Astrocyte of the spinal cord (primary cell): Measurements from ENCODE around the gene HOXA7.

Source experiments
- DNase-seq: peaks from one replicate; pipeline ENCODE4 v3.0.0; 2011; ENCODE audit warnings: low read depth, low spot score
- H3K4me3 ChIP-seq: 2 replicates; pipeline ENCODE4 v1.5.1; 2011; ENCODE audit warnings: low read depth, mild to moderate bottlenecking, low read length, moderate library complexity
- in situ Hi-C: cut with HindIII; loops from 2 replicates; pipeline ENCODE4 v1.10.0; 2017; ENCODE audit warnings: low sequenced_read_pairs
- TF ChIP-seq, protein P1 (sequence below): IDR thresholded peaks from 2 replicates; pipeline ENCODE4 v1.5.1; 2012; ENCODE audit warnings: low read depth, mild to moderate bottlenecking, low read length, inconsistent platforms

Gene HOXA7

DNA sequence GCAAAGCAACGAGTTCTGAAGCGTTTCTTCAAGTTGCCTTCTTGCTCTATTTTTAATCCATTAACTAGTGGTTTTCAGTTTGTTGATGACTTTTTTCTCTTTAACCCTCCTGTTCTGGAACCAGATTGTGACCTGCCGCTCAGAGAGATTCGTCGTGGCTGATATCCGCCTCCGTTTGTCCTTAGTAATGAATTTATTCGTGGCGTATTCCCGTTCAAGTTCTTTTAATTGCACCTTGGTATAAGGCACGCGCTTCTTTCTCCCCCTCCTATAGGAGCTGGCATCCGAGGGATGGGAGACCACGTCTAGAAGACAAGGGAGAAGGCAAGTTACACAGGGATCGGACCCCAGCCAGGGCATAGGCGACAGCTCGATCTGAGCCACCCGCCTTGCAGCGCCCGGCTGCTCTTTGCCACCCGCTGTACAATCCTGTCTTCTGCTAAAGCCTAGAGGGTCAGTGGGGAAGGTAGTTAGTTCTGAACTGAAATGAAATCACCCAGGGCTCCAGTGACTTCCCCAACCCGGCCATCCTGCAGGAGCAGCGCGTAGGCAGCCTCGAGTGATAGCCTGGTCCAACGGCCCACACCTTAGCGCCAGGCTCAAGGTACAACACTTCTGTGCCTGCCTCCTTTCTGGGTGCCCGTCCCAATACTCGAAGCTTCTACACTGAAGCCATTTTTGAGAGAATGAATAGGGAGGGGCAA, 41.8 kb upstream of the HOXA7 start:
- TF ChIP-seq, protein P1, sequence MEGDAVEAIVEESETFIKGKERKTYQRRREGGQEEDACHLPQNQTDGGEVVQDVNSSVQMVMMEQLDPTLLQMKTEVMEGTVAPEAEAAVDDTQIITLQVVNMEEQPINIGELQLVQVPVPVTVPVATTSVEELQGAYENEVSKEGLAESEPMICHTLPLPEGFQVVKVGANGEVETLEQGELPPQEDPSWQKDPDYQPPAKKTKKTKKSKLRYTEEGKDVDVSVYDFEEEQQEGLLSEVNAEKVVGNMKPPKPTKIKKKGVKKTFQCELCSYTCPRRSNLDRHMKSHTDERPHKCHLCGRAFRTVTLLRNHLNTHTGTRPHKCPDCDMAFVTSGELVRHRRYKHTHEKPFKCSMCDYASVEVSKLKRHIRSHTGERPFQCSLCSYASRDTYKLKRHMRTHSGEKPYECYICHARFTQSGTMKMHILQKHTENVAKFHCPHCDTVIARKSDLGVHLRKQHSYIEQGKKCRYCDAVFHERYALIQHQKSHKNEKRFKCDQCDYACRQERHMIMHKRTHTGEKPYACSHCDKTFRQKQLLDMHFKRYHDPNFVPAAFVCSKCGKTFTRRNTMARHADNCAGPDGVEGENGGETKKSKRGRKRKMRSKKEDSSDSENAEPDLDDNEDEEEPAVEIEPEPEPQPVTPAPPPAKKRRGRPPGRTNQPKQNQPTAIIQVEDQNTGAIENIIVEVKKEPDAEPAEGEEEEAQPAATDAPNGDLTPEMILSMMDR = no peak
- no peak overlapping the region for H3K4me3 ChIP-seq
- in situ Hi-C loops = no loop called here
- no peak for DNase-seq

DNA sequence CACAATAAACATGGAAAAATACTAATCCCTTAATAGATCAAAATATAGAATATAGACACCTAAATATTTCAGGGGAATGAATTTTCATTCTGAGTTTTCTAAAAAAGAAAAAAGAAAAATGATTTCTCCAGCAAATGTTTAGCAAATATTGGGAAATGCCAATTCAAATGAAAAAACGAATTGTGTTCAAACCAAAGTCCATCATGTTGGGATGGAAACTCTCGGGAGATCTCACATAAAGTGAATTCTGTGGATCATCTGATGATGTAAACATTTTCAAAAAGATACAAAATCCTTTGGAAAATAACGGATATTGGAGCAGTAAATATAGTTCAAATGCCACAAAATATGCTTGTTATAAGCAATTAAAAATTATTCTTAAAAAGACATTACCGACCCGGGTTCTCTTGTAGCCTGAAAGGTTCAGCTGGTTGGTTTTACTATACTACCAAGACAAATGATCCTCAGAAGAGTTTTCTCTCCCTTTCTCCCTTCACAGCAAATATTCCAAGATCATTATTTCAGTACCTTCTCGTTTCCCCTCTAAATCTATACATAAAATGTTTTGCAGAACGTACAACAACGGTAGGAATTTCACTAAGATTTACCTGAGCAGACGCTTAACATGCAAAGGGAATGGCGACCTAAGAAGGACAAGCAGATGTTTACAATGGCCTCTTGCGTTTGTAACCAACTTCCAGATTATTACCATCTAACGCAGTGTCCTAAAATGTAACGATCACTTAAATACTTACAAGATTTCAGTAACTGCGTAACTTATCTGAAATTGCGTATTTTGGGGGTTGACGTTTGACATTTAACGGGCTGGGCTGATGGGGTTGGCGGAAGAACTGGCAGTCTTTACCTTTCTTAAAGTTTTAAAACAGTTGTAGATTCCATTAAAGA, 40.9 kb upstream of the HOXA7 start:
- TF ChIP-seq, protein P1 = no peak
- no peak overlapping the region for H3K4me3 ChIP-seq
- in situ Hi-C loops = no loop called here
- DNase-seq = no peak

DNA sequence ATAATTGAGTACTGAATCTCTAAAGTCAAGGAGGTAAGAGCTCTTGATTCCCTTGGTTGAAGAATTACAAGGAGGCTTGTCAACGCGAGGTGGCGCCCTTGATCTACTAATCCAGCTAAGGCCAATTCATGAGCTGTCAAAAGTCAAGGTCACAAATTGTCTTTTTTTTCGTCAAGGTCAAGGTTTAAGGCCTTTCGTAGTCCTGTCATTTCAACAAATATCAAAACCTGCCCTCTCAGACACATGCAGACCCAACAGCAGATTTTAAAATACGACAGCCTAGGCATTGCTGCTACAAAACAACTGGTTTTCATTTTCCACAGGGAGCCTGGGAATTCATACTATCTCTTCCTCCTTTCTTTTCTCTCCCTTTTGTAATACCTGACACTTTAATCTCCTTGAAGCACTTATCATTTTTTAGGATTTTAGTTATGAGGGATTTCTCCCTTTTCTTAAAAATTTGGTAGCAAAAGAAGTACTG, 39.9 kb upstream of the HOXA7 start:
- in situ Hi-C loops = no loop called here
- no peak overlapping the region for H3K4me3 ChIP-seq
- TF ChIP-seq, protein P1 = peak; percentile 71
- DNase-seq = peak; percentile 74

DNA sequence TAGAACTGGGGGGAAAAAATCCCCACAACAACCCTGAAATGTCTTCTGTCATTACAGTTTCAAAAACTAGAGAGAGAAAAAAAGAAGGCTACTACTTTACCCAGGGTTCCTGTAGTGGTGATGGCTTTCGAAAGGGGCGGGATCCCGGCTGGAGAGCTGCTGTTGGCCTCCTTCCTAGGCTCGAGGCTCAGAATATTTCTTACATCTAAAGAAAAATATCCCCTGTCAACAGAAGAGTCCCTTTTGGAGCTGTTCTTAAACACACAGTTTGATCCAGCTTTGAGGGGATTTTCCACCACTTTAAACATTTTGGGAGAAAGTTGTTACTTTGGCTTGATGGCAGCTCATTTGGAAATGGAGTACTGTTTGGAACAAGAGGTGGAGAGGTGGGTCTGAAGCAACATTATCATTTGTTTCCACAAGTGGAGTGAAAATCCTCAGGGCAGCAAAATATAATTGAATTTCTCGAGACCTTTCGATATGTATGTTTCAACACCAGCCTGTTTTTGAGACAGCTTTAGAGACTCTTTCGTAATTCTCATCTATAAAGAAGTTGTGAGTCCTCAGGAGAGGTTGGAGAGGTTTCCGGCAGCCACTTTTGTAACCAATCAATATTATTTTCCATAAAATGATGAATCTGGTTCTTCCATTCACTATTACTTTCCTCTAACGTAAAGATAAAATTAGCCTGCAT, 38.4 kb upstream of the HOXA7 start:
- in situ Hi-C loops = no loop called here
- TF ChIP-seq, protein P1 = no peak
- H3K4me3 ChIP-seq = no peak overlapping the region
- DNase-seq = no peak

DNA sequence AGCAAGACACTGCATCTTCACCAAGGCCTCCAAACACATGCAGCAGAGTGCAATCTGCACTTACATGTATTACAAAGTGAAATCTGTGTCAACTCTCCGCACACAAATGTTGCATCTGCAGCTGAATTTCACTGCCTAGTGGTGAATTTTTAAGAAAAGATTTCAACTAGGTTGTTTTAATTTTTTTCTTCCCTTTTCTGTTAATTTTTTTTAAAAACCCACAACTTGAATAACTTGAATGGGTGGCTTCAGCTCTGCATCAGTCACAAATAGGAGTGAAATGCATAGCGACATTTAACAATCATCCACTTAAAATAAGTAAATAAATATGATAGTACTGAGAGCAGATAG, 37.5 kb upstream of the HOXA7 start:
- in situ Hi-C loops = no loop called here

More for the DNA sequence above, 37.5 kb upstream of the HOXA7 start:
- no peak overlapping the region for H3K4me3 ChIP-seq
- TF ChIP-seq, protein P1 = no peak
- no peak for DNase-seq
